ENCODE results near the gene LRCH1. TPM values are rescaled to one million over a fixed set of nuclear protein-coding genes. Genes with fewer than 3 reads are reported as not detected.

LRCH1 gene
- polyA plus RNA-seq, 1 donor (not counting 4 experiments of a cell fraction or from before 2014, with no cell fraction given), result 16.2 TPM

DNA sequence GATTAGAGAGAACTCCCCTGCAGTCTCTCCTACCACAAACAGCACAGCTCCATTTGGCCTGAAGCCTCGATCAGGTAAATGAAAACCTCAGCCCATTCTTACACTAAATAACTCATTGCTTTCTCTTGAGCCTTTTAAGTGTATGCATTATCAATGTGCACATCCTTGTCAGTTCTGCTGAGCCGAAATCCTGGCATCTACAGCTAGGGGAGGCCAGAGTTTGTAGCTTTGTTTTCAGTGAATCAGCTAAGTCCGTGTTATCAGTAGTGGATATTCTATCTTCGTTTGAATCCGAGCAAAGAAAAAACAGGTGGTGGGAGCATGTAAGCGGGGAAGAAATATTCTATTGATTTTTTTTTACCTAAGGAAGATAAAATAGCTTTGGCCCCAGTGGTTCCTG lies 159.6 kb downstream of the LRCH1 start:
- H3K9me3 ChIP-seq (ENCODE audit: control insufficient read depth, low read depth, low read length), result no peaks in the 10 kb centered on the region
- no peaks in the 10 kb centered on the region for H3K27me3 ChIP-seq (ENCODE audit: control insufficient read depth, extremely low read depth, insufficient read depth, low read length)
- peaks cover 15% of the 10 kb centered on the region in 2 experiments for H3K36me3 ChIP-seq (ENCODE audit: control insufficient read depth in 2 of 2, extremely low read depth in 1 of 2, insufficient read depth in 2 of 2, low read length in 2 of 2)
- H3K9me1 ChIP-seq (ENCODE audit: control insufficient read depth, extremely low read depth, insufficient read depth, low read length), result no peaks in the 10 kb centered on the region
- H3K79me2 ChIP-seq (ENCODE audit: control insufficient read depth, insufficient read depth, low read length), result no peaks in the 10 kb centered on the region
- no peak overlapping the region for H3K27ac ChIP-seq (ENCODE audit: control insufficient read depth, insufficient read depth, low read length)
- no peaks in the 10 kb centered on the region for H4K20me1 ChIP-seq (ENCODE audit: control insufficient read depth, extremely low read depth, insufficient read depth, low read length)
- no peak for DNase-seq (ENCODE audit: low read depth, low spot score)
- FAIRE-seq, result no peak
- dilution Hi-C loops (cut with MboI; ENCODE audit: extremely low pct_ligation_motif_present, low sequenced_read_pairs), result no loop called here
- no peak overlapping the region for H2AFZ ChIP-seq (ENCODE audit: control insufficient read depth, low read length)
- no peak overlapping the region for H3K4me3 ChIP-seq (ENCODE audit: control insufficient read depth in 2 of 3, extremely low read depth in 1 of 3, insufficient read depth in 2 of 3, low read depth in 1 of 3, low read length in 3 of 3)
- no peaks in the 10 kb centered on the region for H3K4me1 ChIP-seq (ENCODE audit: control insufficient read depth, extremely low read depth, insufficient read depth, low read length)
- no peak for TF ChIP-seq EZH2 (IDR thresholded peaks at IDR 0.05; ENCODE audit: low read length)
- TF ChIP-seq, protein P1, sequence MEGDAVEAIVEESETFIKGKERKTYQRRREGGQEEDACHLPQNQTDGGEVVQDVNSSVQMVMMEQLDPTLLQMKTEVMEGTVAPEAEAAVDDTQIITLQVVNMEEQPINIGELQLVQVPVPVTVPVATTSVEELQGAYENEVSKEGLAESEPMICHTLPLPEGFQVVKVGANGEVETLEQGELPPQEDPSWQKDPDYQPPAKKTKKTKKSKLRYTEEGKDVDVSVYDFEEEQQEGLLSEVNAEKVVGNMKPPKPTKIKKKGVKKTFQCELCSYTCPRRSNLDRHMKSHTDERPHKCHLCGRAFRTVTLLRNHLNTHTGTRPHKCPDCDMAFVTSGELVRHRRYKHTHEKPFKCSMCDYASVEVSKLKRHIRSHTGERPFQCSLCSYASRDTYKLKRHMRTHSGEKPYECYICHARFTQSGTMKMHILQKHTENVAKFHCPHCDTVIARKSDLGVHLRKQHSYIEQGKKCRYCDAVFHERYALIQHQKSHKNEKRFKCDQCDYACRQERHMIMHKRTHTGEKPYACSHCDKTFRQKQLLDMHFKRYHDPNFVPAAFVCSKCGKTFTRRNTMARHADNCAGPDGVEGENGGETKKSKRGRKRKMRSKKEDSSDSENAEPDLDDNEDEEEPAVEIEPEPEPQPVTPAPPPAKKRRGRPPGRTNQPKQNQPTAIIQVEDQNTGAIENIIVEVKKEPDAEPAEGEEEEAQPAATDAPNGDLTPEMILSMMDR (optimal IDR thresholded peaks at IDR 0.05 in 1 of 3, IDR thresholded peaks at IDR 0.05 in 1 of 3, conservative IDR thresholded peaks at IDR 0.05 in 1 of 3; ENCODE audit: extremely low read depth in 1 of 3, insufficient read depth in 2 of 3, low read length in 3 of 3), result no peak
- H3K4me2 ChIP-seq (ENCODE audit: control insufficient read depth, extremely low read depth, insufficient read depth, low read depth, low read length), result no peak overlapping the region
- H3K9ac ChIP-seq (ENCODE audit: control insufficient read depth, extremely low read depth, insufficient read depth, low read length), result no peak overlapping the region

DNA sequence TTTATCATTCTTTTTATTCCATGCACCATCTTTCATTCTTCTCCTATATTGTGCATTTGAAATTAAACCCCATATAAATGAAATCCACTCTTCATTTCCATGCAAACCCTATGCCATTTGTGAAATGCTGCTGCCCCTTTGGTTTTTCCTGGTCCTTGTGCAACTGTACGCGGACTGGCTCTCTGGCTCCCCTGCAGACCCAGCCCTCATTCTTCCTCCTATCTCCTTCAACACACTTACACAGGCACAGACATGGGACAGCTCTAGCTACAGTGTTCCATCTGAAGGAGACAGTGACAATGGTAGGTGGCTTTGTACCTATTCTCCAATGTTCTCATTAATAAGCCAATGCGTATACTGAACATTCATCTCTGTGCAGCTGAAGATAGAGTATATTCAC lies 162.4 kb downstream of the LRCH1 start:
- dilution Hi-C loops (cut with MboI; ENCODE audit: extremely low pct_ligation_motif_present, low sequenced_read_pairs), result no loop called here
- Histone ChIP-seq H4K20me1 (ENCODE audit: control insufficient read depth, extremely low read depth, insufficient read depth, low read length) (no peaks in the 10 kb centered on the region), H3K9me1 (ENCODE audit: control insufficient read depth, extremely low read depth, insufficient read depth, low read length) (no peaks in the 10 kb centered on the region), H3K27ac (ENCODE audit: control insufficient read depth, insufficient read depth, low read length) (no peak overlapping the region), H3K9ac (ENCODE audit: control insufficient read depth, extremely low read depth, insufficient read depth, low read length) (no peak overlapping the region), H3K79me2 (ENCODE audit: control insufficient read depth, insufficient read depth, low read length) (no peaks in the 10 kb centered on the region), H3K4me1 (ENCODE audit: control insufficient read depth, extremely low read depth, insufficient read depth, low read length) (no peaks in the 10 kb centered on the region), H3K4me2 (ENCODE audit: control insufficient read depth, extremely low read depth, insufficient read depth, low read depth, low read length) (no peak overlapping the region), H2AFZ (ENCODE audit: control insufficient read depth, low read length) (no peak overlapping the region), H3K27me3 (ENCODE audit: control insufficient read depth, extremely low read depth, insufficient read depth, low read length) (no peaks in the 10 kb centered on the region), H3K4me3 (ENCODE audit: control insufficient read depth in 2 of 3, extremely low read depth in 1 of 3, insufficient read depth in 2 of 3, low read depth in 1 of 3, low read length in 3 of 3) (no peak overlapping the region), H3K36me3 (ENCODE audit: control insufficient read depth in 2 of 2, extremely low read depth in 1 of 2, insufficient read depth in 2 of 2, low read length in 2 of 2) (peaks cover 8 to 12% of the 10 kb centered on the region in 2 experiments), H3K9me3 (ENCODE audit: control insufficient read depth, low read depth, low read length) (no peaks in the 10 kb centered on the region)
- DNase-seq (ENCODE audit: low read depth, low spot score), result no peak
- FAIRE-seq, result no peak
- TF ChIP-seq, protein P1 (optimal IDR thresholded peaks at IDR 0.05 in 1 of 3, IDR thresholded peaks at IDR 0.05 in 1 of 3, conservative IDR thresholded peaks at IDR 0.05 in 1 of 3; ENCODE audit: extremely low read depth in 1 of 3, insufficient read depth in 2 of 3, low read length in 3 of 3), result no peak
- TF ChIP-seq EZH2 (IDR thresholded peaks at IDR 0.05; ENCODE audit: low read length), result no peak
